ENCODE data around the gene B4GALT5. TPM values are rescaled to one million over a fixed set of nuclear protein-coding genes. Genes with fewer than 3 reads are reported as not detected.

The B4GALT5 gene
- total and polyA plus RNA-seq, 7 donors, result 17.1 to 46.0 (median 21.4) TPM

- Histone ChIP-seq H3K36me3 (peaks cover 0 to 41% (median 14%) of the 10 kb centered on the region in 4 donors), H3K27ac (no peak overlapping the region), H3K27me3 (no peaks in the 10 kb centered on the region), H3K4me3 (no peak overlapping the region), H3K9me3 (no peaks in the 10 kb centered on the region), H3K4me1 (peaks cover 0 to 37% (median 25%) of the 10 kb centered on the region in 4 donors)
- 74 to 81% methylated on average over 8 of the region's 8 CpGs for WGBS, 2 donors
- DNase-seq, result no peak
- no peak for TF ChIP-seq POLR2A (IDR thresholded peaks at IDR 0.05)
- no peak for TF ChIP-seq CTCF (IDR thresholded peaks at IDR 0.05)
- TF ChIP-seq EP300 (IDR thresholded peaks at IDR 0.05), result no peak
- TF ChIP-seq POLR2AphosphoS5 (IDR thresholded peaks at IDR 0.05), result no peak
- intact Hi-C loops (cut with DNase I), result no loop called here
Measured at GRCh38 chr20:49657118-49657901, 56.4 kb downstream of the B4GALT5 start.

- peaks cover 0 to 50% (median 16%) of the 10 kb centered on the region in 4 donors for H3K36me3 ChIP-seq
- peaks cover 0 to 33% (median 22%) of the 10 kb centered on the region in 4 donors for H3K4me1 ChIP-seq
- intact Hi-C loops (cut with DNase I), result no loop called here
- no peak for DNase-seq
- no peaks in the 10 kb centered on the region for H3K9me3 ChIP-seq
- WGBS, 2 donors, result 22 to 77% methylated on average over 7 of the region's 7 CpGs
- no peaks in the 10 kb centered on the region for H3K27me3 ChIP-seq
- H3K27ac ChIP-seq, result no peak overlapping the region
- H3K4me3 ChIP-seq, result no peak overlapping the region
- TF ChIP-seq EP300 (IDR thresholded peaks at IDR 0.05) (no peak), POLR2A (IDR thresholded peaks at IDR 0.05) (no peak)
Measured at GRCh38 chr20:49656304-49656703, 57.4 kb downstream of the B4GALT5 start.

- no peak for DNase-seq
- Histone ChIP-seq H3K36me3 (peaks cover 0 to 55% (median 22%) of the 10 kb centered on the region in 4 donors), H3K27me3 (no peaks in the 10 kb centered on the region), H3K27ac (no peak overlapping the region), H3K9me3 (no peaks in the 10 kb centered on the region), H3K4me1 (peaks cover 0 to 26% (median 15%) of the 10 kb centered on the region in 4 donors), H3K4me3 (no peak overlapping the region)
- 93 to 96% methylated on average over 8 of the region's 8 CpGs for WGBS, 2 donors
- no peak for TF ChIP-seq CTCF (IDR thresholded peaks at IDR 0.05)
- TF ChIP-seq POLR2AphosphoS5 (IDR thresholded peaks at IDR 0.05), result no peak
- no peak for TF ChIP-seq POLR2A (IDR thresholded peaks at IDR 0.05)
- no peak for TF ChIP-seq EP300 (IDR thresholded peaks at IDR 0.05)
- intact Hi-C loops (cut with DNase I), result no loop called here
Measured at GRCh38 chr20:49653925-49654434, 59.7 kb downstream of the B4GALT5 start.

GRCh38 chr20:49649672-49650071 lies 64.0 kb downstream of the B4GALT5 start:
- H3K27ac ChIP-seq, result no peak overlapping the region
- no peaks in the 10 kb centered on the region for H3K27me3 ChIP-seq
- no peaks in the 10 kb centered on the region for H3K4me1 ChIP-seq
- H3K9me3 ChIP-seq, result no peaks in the 10 kb centered on the region
- H3K36me3 ChIP-seq, result peaks cover 0 to 75% (median 42%) of the 10 kb centered on the region in 4 donors
- intact Hi-C loops (cut with DNase I), result no loop called here
- no peak overlapping the region for H3K4me3 ChIP-seq
- TF ChIP-seq EP300 (IDR thresholded peaks at IDR 0.05) (no peak), POLR2A (IDR thresholded peaks at IDR 0.05) (no peak), CTCF (IDR thresholded peaks at IDR 0.05) (no peak), POLR2AphosphoS5 (IDR thresholded peaks at IDR 0.05) (no peak)
- DNase-seq, result no peak
- 83 to 91% methylated on average over 3 of the region's 3 CpGs for WGBS, 2 donors

- no peak overlapping the region for H3K4me3 ChIP-seq
- WGBS, 2 donors, result 88 to 91% methylated on average over 6 of the region's 6 CpGs
- intact Hi-C loops (cut with DNase I), result no loop called here
- peaks cover 0 to 10% (median 4%) of the 10 kb centered on the region in 4 donors for H3K4me1 ChIP-seq
- H3K27me3 ChIP-seq, result no peaks in the 10 kb centered on the region
- H3K9me3 ChIP-seq, result no peaks in the 10 kb centered on the region
- H3K36me3 ChIP-seq, result peaks cover 3 to 71% (median 43%) of the 10 kb centered on the region in 4 donors
- no peak for DNase-seq
- no peak overlapping the region for H3K27ac ChIP-seq
- TF ChIP-seq CTCF (IDR thresholded peaks at IDR 0.05), result no peak
- TF ChIP-seq POLR2AphosphoS5 (IDR thresholded peaks at IDR 0.05), result no peak
- TF ChIP-seq POLR2A (IDR thresholded peaks at IDR 0.05), result no peak
- no peak for TF ChIP-seq EP300 (IDR thresholded peaks at IDR 0.05)
Measured at GRCh38 chr20:49647550-49647949, 66.1 kb downstream of the B4GALT5 start.
